Choroid plexus epithelial cell (primary cell): ENCODE measurements around the gene GSTM2.

Experiments
- DNase-seq: peaks from one replicate; pipeline ENCODE4 v3.0.0-alpha.2; 2010; ENCODE audit warnings: low read depth
- H3K4me3 ChIP-seq: 2 replicates; pipeline ENCODE4 v1.5.1; 2011; ENCODE audit warnings: low read depth, mild to moderate bottlenecking, control low read depth, low read length, moderate library complexity
- CTCF ChIP-seq: conservative IDR thresholded peaks from 2 replicates; pipeline ENCODE4 v1.5.1; 2011; ENCODE audit warnings: low read depth, mild to moderate bottlenecking, control low read depth, inconsistent platforms, low read length, moderate library complexity

The GSTM2 gene

DNA sequence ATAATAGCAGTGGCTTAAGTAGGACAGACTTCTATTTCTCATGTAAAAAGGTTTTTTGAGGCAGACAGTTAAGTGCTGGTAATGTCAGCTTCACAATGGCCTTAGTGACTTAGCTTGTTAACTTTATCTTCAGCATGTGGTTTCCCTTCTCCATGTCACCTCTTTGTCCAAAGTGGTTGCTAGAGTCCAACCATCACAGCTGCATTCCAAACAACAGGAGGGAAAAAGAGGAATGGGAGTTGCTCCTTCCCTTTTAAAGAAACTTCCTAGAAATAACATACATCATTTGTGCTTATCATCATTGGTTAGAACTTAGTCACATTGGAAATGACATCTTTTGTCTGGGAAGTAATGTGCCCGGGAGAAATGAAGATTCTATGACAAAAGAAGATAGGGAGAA, 54.1 kb downstream of the GSTM2 start:
- H3K4me3 ChIP-seq: no peak overlapping the region
- TF ChIP-seq CTCF: no peak
- no peak for DNase-seq

GRCh38 chr1:109722908-109723691, 55.2 kb downstream of the GSTM2 start:
- no peak for TF ChIP-seq CTCF
- peak; percentile 25 for DNase-seq
- no peak overlapping the region for H3K4me3 ChIP-seq
